ENCODE data around the gene DNAJC6.

Gene DNAJC6

DNA sequence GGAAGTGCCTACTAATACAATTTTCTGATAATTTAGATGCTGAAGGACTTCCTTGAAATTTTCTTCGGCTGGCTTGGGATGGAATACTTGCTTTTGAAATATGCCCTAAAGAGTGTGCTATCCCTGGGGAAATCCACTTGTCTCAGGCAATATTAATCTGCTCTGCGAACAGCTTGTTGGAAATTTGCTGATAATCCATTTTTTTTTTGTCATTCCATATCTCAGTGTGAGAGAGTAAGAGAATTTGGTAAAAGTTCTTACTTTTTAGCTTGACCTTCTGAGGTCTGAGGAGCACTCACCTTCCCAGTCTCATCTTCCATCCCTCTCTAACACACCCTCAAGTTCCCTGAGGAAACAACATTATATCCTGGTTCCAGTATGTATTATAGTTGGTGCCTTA lies 36.8 kb downstream of the DNAJC6 start:
- no peak overlapping the region for H3K4me3 ChIP-seq (ENCODE audit: low read depth, low read length)
- H3K27ac ChIP-seq = no peak overlapping the region
- no peak for DNase-seq
- H3K36me3 ChIP-seq = no peaks in the 10 kb centered on the region
- no peaks in the 10 kb centered on the region for H3K27me3 ChIP-seq (ENCODE audit: insufficient read depth, low read depth, severe bottlenecking)
- TF ChIP-seq, protein P1, sequence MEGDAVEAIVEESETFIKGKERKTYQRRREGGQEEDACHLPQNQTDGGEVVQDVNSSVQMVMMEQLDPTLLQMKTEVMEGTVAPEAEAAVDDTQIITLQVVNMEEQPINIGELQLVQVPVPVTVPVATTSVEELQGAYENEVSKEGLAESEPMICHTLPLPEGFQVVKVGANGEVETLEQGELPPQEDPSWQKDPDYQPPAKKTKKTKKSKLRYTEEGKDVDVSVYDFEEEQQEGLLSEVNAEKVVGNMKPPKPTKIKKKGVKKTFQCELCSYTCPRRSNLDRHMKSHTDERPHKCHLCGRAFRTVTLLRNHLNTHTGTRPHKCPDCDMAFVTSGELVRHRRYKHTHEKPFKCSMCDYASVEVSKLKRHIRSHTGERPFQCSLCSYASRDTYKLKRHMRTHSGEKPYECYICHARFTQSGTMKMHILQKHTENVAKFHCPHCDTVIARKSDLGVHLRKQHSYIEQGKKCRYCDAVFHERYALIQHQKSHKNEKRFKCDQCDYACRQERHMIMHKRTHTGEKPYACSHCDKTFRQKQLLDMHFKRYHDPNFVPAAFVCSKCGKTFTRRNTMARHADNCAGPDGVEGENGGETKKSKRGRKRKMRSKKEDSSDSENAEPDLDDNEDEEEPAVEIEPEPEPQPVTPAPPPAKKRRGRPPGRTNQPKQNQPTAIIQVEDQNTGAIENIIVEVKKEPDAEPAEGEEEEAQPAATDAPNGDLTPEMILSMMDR (IDR thresholded peaks at IDR 0.05; ENCODE audit: low read depth, low read length) = no peak
- H3K9me3 ChIP-seq (ENCODE audit: severe bottlenecking) = no peaks in the 10 kb centered on the region

GRCh38 chr1:65355031-65355712 lies 45.8 kb downstream of the DNAJC6 start:
- DNase-seq = no peak
- TF ChIP-seq, protein P1 (IDR thresholded peaks at IDR 0.05; ENCODE audit: low read depth, low read length) = no peak
- Histone ChIP-seq H3K27me3 (ENCODE audit: insufficient read depth, low read depth, severe bottlenecking) (no peaks in the 10 kb centered on the region), H3K4me3 (ENCODE audit: low read depth, low read length) (no peak overlapping the region), H3K27ac (no peak overlapping the region), H3K36me3 (no peaks in the 10 kb centered on the region), H3K9me3 (ENCODE audit: severe bottlenecking) (no peaks in the 10 kb centered on the region)

GRCh38 chr1:65357291-65357960 lies 48.1 kb downstream of the DNAJC6 start:
- no peak overlapping the region for H3K27ac ChIP-seq
- H3K9me3 ChIP-seq (ENCODE audit: severe bottlenecking) = no peaks in the 10 kb centered on the region
- DNase-seq = no peak
- no peaks in the 10 kb centered on the region for H3K27me3 ChIP-seq (ENCODE audit: insufficient read depth, low read depth, severe bottlenecking)
- H3K4me3 ChIP-seq (ENCODE audit: low read depth, low read length) = no peak overlapping the region
- no peaks in the 10 kb centered on the region for H3K36me3 ChIP-seq
- TF ChIP-seq, protein P1 (IDR thresholded peaks at IDR 0.05; ENCODE audit: low read depth, low read length) = no peak

DNA sequence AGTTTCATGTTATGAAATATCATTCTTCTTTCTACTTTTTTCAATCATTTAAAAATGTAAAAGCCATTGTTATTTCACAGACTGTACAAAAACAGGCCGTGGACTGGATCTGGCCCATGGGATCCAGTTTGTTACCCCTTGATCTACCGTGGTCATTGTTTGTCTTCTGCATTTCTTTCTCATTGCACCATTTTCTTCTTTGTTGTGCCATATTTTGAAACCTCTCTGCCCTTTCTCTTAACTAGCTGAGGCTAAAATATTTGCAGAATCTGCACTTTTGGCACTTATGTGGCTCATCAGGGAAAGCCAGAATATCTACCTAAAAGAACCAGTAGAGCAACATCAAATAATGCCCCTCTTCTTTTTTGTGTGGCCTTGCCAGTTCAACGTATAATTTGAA lies 50.5 kb downstream of the DNAJC6 start:
- Histone ChIP-seq H3K27ac (no peak overlapping the region), H3K4me3 (ENCODE audit: low read depth, low read length) (no peak overlapping the region), H3K36me3 (no peaks in the 10 kb centered on the region), H3K9me3 (ENCODE audit: severe bottlenecking) (no peaks in the 10 kb centered on the region), H3K27me3 (ENCODE audit: insufficient read depth, low read depth, severe bottlenecking) (no peaks in the 10 kb centered on the region)
- DNase-seq = no peak
- TF ChIP-seq, protein P1 (IDR thresholded peaks at IDR 0.05; ENCODE audit: low read depth, low read length) = no peak

- H3K27me3 ChIP-seq (ENCODE audit: insufficient read depth, low read depth, severe bottlenecking) = no peaks in the 10 kb centered on the region
- H3K27ac ChIP-seq = peak overlapping the region; percentile 6; the same call in 1 of the 2 replicates
- peak; percentile 78 for DNase-seq
- TF ChIP-seq, protein P1 (IDR thresholded peaks at IDR 0.05; ENCODE audit: low read depth, low read length) = no peak
- no peaks in the 10 kb centered on the region for H3K36me3 ChIP-seq
- H3K9me3 ChIP-seq (ENCODE audit: severe bottlenecking) = no peaks in the 10 kb centered on the region
- H3K4me3 ChIP-seq (ENCODE audit: low read depth, low read length) = no peak overlapping the region
Measured at GRCh38 chr1:65360648-65361047, 51.3 kb downstream of the DNAJC6 start.
